Spleen (tissue), 13 donors: ENCODE results near the gene SLC38A8. TPM values are rescaled to one million over a fixed set of nuclear protein-coding genes. Genes with fewer than 3 reads are reported as not detected.

Source experiments
- DNase-seq: peaks from one replicate; pipeline ENCODE4 v3.0.0-alpha.2; 2020
- H3K27ac ChIP-seq, 8 donors: fragments of 200-600 bp; sonication (generic) in 7 of 8; 1 replicate in 4 of 8; 2 replicates in 4 of 8; pipeline versions ENCODE4 v1.5.0 to v1.8.0; 2016 to 2021; ENCODE audit warnings: inconsistent platforms in 4 of 8, mild to moderate bottlenecking in 4 of 8, moderate library complexity in 1 of 8
- H3K27me3 ChIP-seq, 7 donors: fragments of 200-600 bp; sonication (generic) in 6 of 7; replicated peaks in 1 of 7; 1 replicate in 4 of 7; 2 replicates in 3 of 7; pipeline versions ENCODE4 v1.5.0 to v1.8.0; 2016 to 2021; ENCODE audit warnings: inconsistent platforms in 3 of 7, mild to moderate bottlenecking in 1 of 7
- H3K36me3 ChIP-seq, 6 donors: fragments of 200-600 bp; sonication (generic) in 5 of 6; 1 replicate in 4 of 6; 2 replicates in 2 of 6; pipeline versions ENCODE4 v1.5.0 to v1.8.0; 2016 to 2021; ENCODE audit warnings: inconsistent platforms in 2 of 6
- H3K4me1 ChIP-seq, 6 donors: fragments of 200-600 bp; sonication (generic) in 5 of 6; 1 replicate in 3 of 6; 2 replicates in 3 of 6; pipeline versions ENCODE4 v1.5.0 to v1.8.0; 2016 to 2021; ENCODE audit warnings: inconsistent platforms in 3 of 6
- H3K4me3 ChIP-seq, 8 donors: fragments of 200-600 bp; sonication (generic) in 7 of 8; 1 replicate in 4 of 8; 2 replicates in 4 of 8; pipeline versions ENCODE4 v1.5.0 to v1.8.0; 2016 to 2021; ENCODE audit warnings: inconsistent platforms in 4 of 8, mild to moderate bottlenecking in 4 of 8, moderate library complexity in 2 of 8
- H3K9me3 ChIP-seq, 8 donors: fragments of 200-600 bp; sonication (generic) in 7 of 8; 1 replicate in 4 of 8; 2 replicates in 4 of 8; pipeline versions ENCODE4 v1.5.0 to v1.8.0; 2016 to 2021; ENCODE audit warnings: inconsistent platforms in 4 of 8
- CTCF ChIP-seq, 11 experiments: fragments of 200-600 bp in 7 of 11; fragments of 450-650 bp in 4 of 11; sonication (generic) in 4 of 11; IDR thresholded peaks in 8 of 11; conservative IDR thresholded peaks in 3 of 11; 1 replicate in 7 of 11; 2 replicates in 4 of 11; pipeline versions ENCODE4 v1.4.0 to v1.8.0; 2016 to 2021; ENCODE audit warnings: antibody characterized with exemption in 11 of 11, inconsistent platforms in 4 of 11, mild to moderate bottlenecking in 1 of 11
- POLR2A ChIP-seq, 3 donors: fragments of 450-650 bp; IDR thresholded peaks; one replicate each; pipeline ENCODE4 v1.5.1; 2017; ENCODE audit warnings: antibody characterized with exemption in 3 of 3, mild to moderate bottlenecking in 1 of 3
- POLR2AphosphoS5 ChIP-seq, 3 donors: sonication (generic); formaldehyde crosslinking; IDR thresholded peaks; one replicate each; pipeline ENCODE4 v1.5.1; 2017; ENCODE audit warnings: antibody characterized with exemption in 3 of 3
- WGBS, 5 donors: extraction: QIAGEN DNeasy Blood & Tissue Kit in 3 of 5; methylation state at CpG; one replicate each; pipeline versions ENCODE4 v1.1.5 to v1.1.7; 2013 to 2018; 5-methylcytosine and 5-hydroxymethylcytosine counted together
- intact Hi-C: fragments of 100-400 bp; cut with DNase I; formaldehyde crosslinking; loops from one replicate; pipeline ENCODE4 v1.15.0; 2023; ENCODE audit warnings: low total_unique reads
- long read RNA-seq, 2 donors: transcript quantifications; one replicate each; lab custom pipeline, GENCODE V29; 2026
- polyA plus RNA-seq, 3 donors: library from polyadenylated mRNA; stranded (reverse); fragments of 200-250 nt; gene quantifications; one replicate each; pipeline ENCODE4 v1.2.1, GENCODE V29; 2013
- total RNA-seq, 7 donors: library from RNA; depleted of rRNA in 3 of 7; stranded (reverse); fragments of >200 nt in 3 of 7; fragmentation: NEBNext Ultra II Directional in 4 of 7; extraction: Animal tissue kit (Norgen Biotek cat#: 25700) in 4 of 7; gene quantifications; one replicate each; pipeline versions ENCODE4 v1.1.0 to v1.2.1, GENCODE V29; 2016 to 2021
- donor health status: healthy with polysubstance abuse.
- donor health status: DM: no; HTN: no; CAD: no; lungs with moderate emphysema.
- donor health status: DM: no; HTN: no; CAD: no.
- donor health status: Bipolar disorder and iron deficiency.
- donor health status: healthy.
- donor health status: DM: no; HTN: no; CAD: no.
- donor health status: DM: yes; HTN: yes; CAD: no.

SLC38A8 gene
- total RNA-seq, result not detected
- polyA plus RNA-seq, result under 1 TPM in 1 of 3 donors, not detected in 2; 0.37 TPM
- long read RNA-seq, donor 1, result 0 reads
- long read RNA-seq, donor 2, result 0 reads

- WGBS, 5 donors, result 56 to 79% (median 70%) methylated on average over 8 to 9 of the region's 9 CpGs
- Histone ChIP-seq H3K9me3 (no peaks in the 10 kb centered on the region), H3K36me3 (peaks cover 0 to 6% (median 0%) of the 10 kb centered on the region in 6 donors), H3K4me1 (peaks cover 0 to 13% (median 0%) of the 10 kb centered on the region in 6 donors), H3K4me3 (no peak within 1 kb of the TSS), H3K27ac (no peak within 1 kb of the TSS), H3K27me3 (peaks cover 0 to 56% (median 0%) of the 10 kb centered on the region in 7 donors)
- no peak for TF ChIP-seq CTCF (IDR thresholded peaks at IDR 0.05 in 8 of 11, conservative IDR thresholded peaks at IDR 0.05 in 3 of 11)
- TF ChIP-seq POLR2A (IDR thresholded peaks at IDR 0.05), result no peak
- no peak for TF ChIP-seq POLR2AphosphoS5 (IDR thresholded peaks at IDR 0.05)
- intact Hi-C loops, result no loop called here
- no peak for DNase-seq
Observed at GRCh38 chr16:84042308-84042878, at the start of gene SLC38A8. SLC38A8 (minus strand) TSS chr16:84042795; CDS start chr16:84042157, 638 bp downstream.

GRCh38 chr16:84091460-84091859, 48.9 kb upstream of the SLC38A8 start:
- H3K4me1 ChIP-seq, result peaks cover 0 to 33% (median 20%) of the 10 kb centered on the region in 6 donors
- 89 to 92% (median 91%) methylated on average over 10 of the region's 10 CpGs for WGBS, 5 donors
- no peaks in the 10 kb centered on the region for H3K9me3 ChIP-seq
- no peaks in the 10 kb centered on the region for H3K27me3 ChIP-seq
- peaks cover 9 to 100% (median 90%) of the 10 kb centered on the region in 6 donors for H3K36me3 ChIP-seq
- DNase-seq, result no peak
- H3K27ac ChIP-seq, result no peak overlapping the region
- H3K4me3 ChIP-seq, result no peak overlapping the region
- no peak for TF ChIP-seq POLR2AphosphoS5 (IDR thresholded peaks at IDR 0.05)
- TF ChIP-seq POLR2A (IDR thresholded peaks at IDR 0.05), result no peak
- no peak for TF ChIP-seq CTCF (IDR thresholded peaks at IDR 0.05 in 8 of 11, conservative IDR thresholded peaks at IDR 0.05 in 3 of 11)
- intact Hi-C loops, result no loop called here

GRCh38 chr16:84090211-84090610, 47.6 kb upstream of the SLC38A8 start:
- no peak for DNase-seq
- Histone ChIP-seq H3K36me3 (peaks cover 5 to 95% (median 85%) of the 10 kb centered on the region in 6 donors), H3K9me3 (no peaks in the 10 kb centered on the region), H3K4me1 (peaks cover 0 to 45% (median 32%) of the 10 kb centered on the region in 6 donors), H3K27ac (no peak overlapping the region), H3K27me3 (no peaks in the 10 kb centered on the region), H3K4me3 (no peak overlapping the region)
- intact Hi-C loops, result no loop called here
- TF ChIP-seq CTCF (IDR thresholded peaks at IDR 0.05 in 8 of 11, conservative IDR thresholded peaks at IDR 0.05 in 3 of 11), result no peak
- no peak for TF ChIP-seq POLR2AphosphoS5 (IDR thresholded peaks at IDR 0.05)
- no peak for TF ChIP-seq POLR2A (IDR thresholded peaks at IDR 0.05)
- 84 to 91% (median 88%) methylated on average over 9 of the region's 9 CpGs for WGBS, 5 donors

- 40 to 61% (median 47%) methylated on average over 15 of the region's 15 CpGs for WGBS, 5 donors
Observed at GRCh38 chr16:84088695-84089395, 46.2 kb upstream of the SLC38A8 start.

More at GRCh38 chr16:84088695-84089395, 46.2 kb upstream of the SLC38A8 start:
- Histone ChIP-seq H3K4me1 (peaks cover 0 to 57% (median 40%) of the 10 kb centered on the region in 6 donors), H3K27me3 (no peaks in the 10 kb centered on the region), H3K9me3 (no peaks in the 10 kb centered on the region), H3K36me3 (peaks cover 5 to 93% (median 78%) of the 10 kb centered on the region in 6 donors), H3K4me3 (no peak overlapping the region), H3K27ac (peak overlapping the region in 2 of 8 donors; percentile 26 to 57)
- intact Hi-C loops, result loop anchor here (10.0 kb wide), 1 partner anchor 86 kb away; no protein-coding TSS in a partner anchor
- no peak for TF ChIP-seq POLR2A (IDR thresholded peaks at IDR 0.05)
- TF ChIP-seq CTCF (IDR thresholded peaks at IDR 0.05 in 8 of 11, conservative IDR thresholded peaks at IDR 0.05 in 3 of 11), result peak in 4 of 11 experiments; percentile 14 to 47 (median 38)
- TF ChIP-seq POLR2AphosphoS5 (IDR thresholded peaks at IDR 0.05), result peak; percentile 27 to 62 (median 33)
- peak; percentile 83 for DNase-seq
